ENCODE measurements around the gene ZIM2.

- TF ChIP-seq JUND (IDR thresholded peaks at IDR 0.05): no peak
- no peak for TF ChIP-seq POLR2A (IDR thresholded peaks at IDR 0.05; ENCODE audit: borderline replicate concordance, extremely low read depth, insufficient read depth, insufficient read length)
- no peak for TF ChIP-seq CTCF (IDR thresholded peaks at IDR 0.05 in 2 of 3, conservative IDR thresholded peaks at IDR 0.05 in 1 of 3; ENCODE audit: borderline replicate concordance in 1 of 3, insufficient read depth in 1 of 3, low read depth in 2 of 3, low read length in 2 of 3)
- TF ChIP-seq RAD21 (IDR thresholded peaks at IDR 0.05; ENCODE audit: low read depth): no peak
- TF ChIP-seq MAX (IDR thresholded peaks at IDR 0.05): no peak
- TF ChIP-seq SIN3A (IDR thresholded peaks at IDR 0.05; ENCODE audit: low read depth): no peak
- no peak for TF ChIP-seq SP1 (IDR thresholded peaks at IDR 0.05; ENCODE audit: low read depth)
- no peak for TF ChIP-seq EZH2 (IDR thresholded peaks at IDR 0.05)
- TF ChIP-seq EZH2phosphoT487 (IDR thresholded peaks at IDR 0.05; ENCODE audit: borderline replicate concordance): no peak
- no peak for TF ChIP-seq ATF3 (IDR thresholded peaks at IDR 0.05)
- TF ChIP-seq YY1 (IDR thresholded peaks at IDR 0.05; ENCODE audit: extremely low read depth, insufficient replicate concordance, low read depth, low read length): no peak
- no peak for TF ChIP-seq POLR2AphosphoS5 (IDR thresholded peaks at IDR 0.05; ENCODE audit: low read depth, low read length)
Observed at GRCh38 chr19:56765137-56765536, 75.4 kb downstream of the ZIM2 start.
